ENCODE data around the gene MACROD2. TPM values are rescaled to one million over a fixed set of nuclear protein-coding genes. Genes with fewer than 3 reads are reported as not detected.

Gene MACROD2
- total RNA-seq, 1 experiment from 2014 or later: 1.3 TPM

GRCh38 chr20:14866841-14867514 lies 871.7 kb downstream of the MACROD2 start:
- no peak for DNase-seq (ENCODE audit: low read depth, low spot score)
- in situ Hi-C loops (cut with HindIII; ENCODE audit: low pct_unique_long_range_greater_than_20kb, low sequenced_read_pairs): no loop called here

GRCh38 chr20:14877301-14878028 lies 882.1 kb downstream of the MACROD2 start:
- no peak for DNase-seq (ENCODE audit: low read depth, low spot score)
- in situ Hi-C loops (cut with HindIII; ENCODE audit: low pct_unique_long_range_greater_than_20kb, low sequenced_read_pairs): no loop called here

- no peak for DNase-seq (ENCODE audit: low read depth, low spot score)
- in situ Hi-C loops (cut with HindIII; ENCODE audit: low pct_unique_long_range_greater_than_20kb, low sequenced_read_pairs): no loop called here
These were observed 883.3 kb downstream of the MACROD2 start for GRCh38 chr20:14878676-14879019.

- DNase-seq (ENCODE audit: low read depth, low spot score): peak; percentile 79
- in situ Hi-C loops (cut with HindIII; ENCODE audit: low pct_unique_long_range_greater_than_20kb, low sequenced_read_pairs): no loop called here
These were observed 883.8 kb downstream of the MACROD2 start for GRCh38 chr20:14879020-14879697.

- in situ Hi-C loops (cut with HindIII; ENCODE audit: low pct_unique_long_range_greater_than_20kb, low sequenced_read_pairs): no loop called here
- DNase-seq (ENCODE audit: low read depth, low spot score): peak; percentile 24
These were observed 884.5 kb downstream of the MACROD2 start for GRCh38 chr20:14879839-14880238.

- in situ Hi-C loops (cut with HindIII; ENCODE audit: low pct_unique_long_range_greater_than_20kb, low sequenced_read_pairs): no loop called here
These were observed 886.2 kb downstream of the MACROD2 start for GRCh38 chr20:14881518-14881917.

GRCh38 chr20:14882157-14882556 lies 886.8 kb downstream of the MACROD2 start:
- in situ Hi-C loops (cut with HindIII; ENCODE audit: low pct_unique_long_range_greater_than_20kb, low sequenced_read_pairs): no loop called here

More at GRCh38 chr20:14881518-14881917, 886.2 kb downstream of the MACROD2 start:
- DNase-seq (ENCODE audit: low read depth, low spot score): no peak

GRCh38 chr20:14882846-14883245 lies 887.5 kb downstream of the MACROD2 start:
- in situ Hi-C loops (cut with HindIII; ENCODE audit: low pct_unique_long_range_greater_than_20kb, low sequenced_read_pairs): no loop called here
- no peak for DNase-seq (ENCODE audit: low read depth, low spot score)

More at GRCh38 chr20:14882157-14882556, 886.8 kb downstream of the MACROD2 start:
- DNase-seq (ENCODE audit: low read depth, low spot score): no peak

GRCh38 chr20:14883324-14883723 lies 888.0 kb downstream of the MACROD2 start:
- in situ Hi-C loops (cut with HindIII; ENCODE audit: low pct_unique_long_range_greater_than_20kb, low sequenced_read_pairs): no loop called here
- no peak for DNase-seq (ENCODE audit: low read depth, low spot score)

- DNase-seq (ENCODE audit: low read depth, low spot score): no peak
- in situ Hi-C loops (cut with HindIII; ENCODE audit: low pct_unique_long_range_greater_than_20kb, low sequenced_read_pairs): no loop called here
These were observed 890.3 kb downstream of the MACROD2 start for GRCh38 chr20:14885661-14886060.

- no peak for DNase-seq (ENCODE audit: low read depth, low spot score)
- in situ Hi-C loops (cut with HindIII; ENCODE audit: low pct_unique_long_range_greater_than_20kb, low sequenced_read_pairs): no loop called here
These were observed 892.8 kb downstream of the MACROD2 start for GRCh38 chr20:14888134-14888533.

- no peak for DNase-seq (ENCODE audit: low read depth, low spot score)
- in situ Hi-C loops (cut with HindIII; ENCODE audit: low pct_unique_long_range_greater_than_20kb, low sequenced_read_pairs): no loop called here
These were observed 894.4 kb downstream of the MACROD2 start for GRCh38 chr20:14889496-14890255.

GRCh38 chr20:14890713-14891112 lies 895.4 kb downstream of the MACROD2 start:
- no peak for DNase-seq (ENCODE audit: low read depth, low spot score)
- in situ Hi-C loops (cut with HindIII; ENCODE audit: low pct_unique_long_range_greater_than_20kb, low sequenced_read_pairs): no loop called here

- no peak for DNase-seq (ENCODE audit: low read depth, low spot score)
- in situ Hi-C loops (cut with HindIII; ENCODE audit: low pct_unique_long_range_greater_than_20kb, low sequenced_read_pairs): no loop called here
These were observed 897.5 kb downstream of the MACROD2 start for GRCh38 chr20:14892782-14893181.

- DNase-seq (ENCODE audit: low read depth, low spot score): no peak
- in situ Hi-C loops (cut with HindIII; ENCODE audit: low pct_unique_long_range_greater_than_20kb, low sequenced_read_pairs): no loop called here
These were observed 901.3 kb downstream of the MACROD2 start for GRCh38 chr20:14896569-14896968.

- in situ Hi-C loops (cut with HindIII; ENCODE audit: low pct_unique_long_range_greater_than_20kb, low sequenced_read_pairs): no loop called here
- DNase-seq (ENCODE audit: low read depth, low spot score): no peak
These were observed 902.3 kb downstream of the MACROD2 start for GRCh38 chr20:14897608-14898007.

GRCh38 chr20:14902432-14903089 lies 907.2 kb downstream of the MACROD2 start:
- no peak for DNase-seq (ENCODE audit: low read depth, low spot score)
- in situ Hi-C loops (cut with HindIII; ENCODE audit: low pct_unique_long_range_greater_than_20kb, low sequenced_read_pairs): no loop called here
